RWPE1 (cell line): Measurements from ENCODE around the gene TPST2.
A peak's percentile ranks its signal among the peaks of the same experiment; 100 is the strongest.

ENCODE experiments used
- CTCF ChIA-PET: fragments of 350-600 bp; sonication (Branson Sonifier 250); formaldehyde crosslinking; extraction: SDS; loops from one replicate; lab custom pipeline; 2021; lab: Yijun Ruan, JAX
- POLR2A ChIA-PET: fragments of 400-600 bp; formaldehyde crosslinking; extraction: SDS; loops from one replicate; lab custom pipeline; 2020; ENCODE audit warnings: antibody characterized with exemption; ENCODE audit not compliant: low non-redundant PET; lab: Yijun Ruan, JAX
- DNase-seq: peaks from one replicate; pipeline ENCODE4 v3.0.0; 2012; ENCODE audit warnings: low spot score
- H3K27ac ChIP-seq: fragments of 450-650 bp; 2 replicates; pipeline ENCODE4 v1.5.1; 2017
- CTCF ChIP-seq: fragments of 450-650 bp; conservative IDR thresholded peaks from 2 replicates; pipeline ENCODE4 v1.5.1; 2017; ENCODE audit warnings: low read depth, mild to moderate bottlenecking

Gene TPST2

GRCh38 chr22:26584010-26584409 lies 5.9 kb downstream of the TPST2 start:
- H3K27ac ChIP-seq = peak overlapping the region; percentile 75
- DNase-seq = no peak
- CTCF ChIA-PET = no interaction called here
- POLR2A ChIA-PET = no interaction called here
- TF ChIP-seq CTCF = no peak

GRCh38 chr22:26581633-26582168 lies 8.2 kb downstream of the TPST2 start:
- CTCF ChIA-PET = no interaction called here
- no peak for TF ChIP-seq CTCF
- POLR2A ChIA-PET = interaction anchor here (1.0 kb wide), 1 partner anchor 8 kb away, joined by 3 read pairs; no protein-coding TSS in a partner anchor

GRCh38 chr22:26581026-26581425 lies 8.9 kb downstream of the TPST2 start:
- H3K27ac ChIP-seq = no peak overlapping the region
- CTCF ChIA-PET = no interaction called here
- no peak for TF ChIP-seq CTCF
- POLR2A ChIA-PET = interaction anchor here (1.0 kb wide), 1 partner anchor 8 kb away, joined by 3 read pairs; no protein-coding TSS in a partner anchor
- DNase-seq = no peak

More at GRCh38 chr22:26581633-26582168, 8.2 kb downstream of the TPST2 start:
- no peak for DNase-seq
- H3K27ac ChIP-seq = no peak overlapping the region

- CTCF ChIA-PET = no interaction called here
- POLR2A ChIA-PET = no interaction called here
- DNase-seq = no peak
- no peak overlapping the region for H3K27ac ChIP-seq
- no peak for TF ChIP-seq CTCF
These were observed 9.5 kb downstream of the TPST2 start for GRCh38 chr22:26580240-26580962.

GRCh38 chr22:26579331-26579886 lies 10.5 kb downstream of the TPST2 start:
- 0 out of 2 replicates have a peak overlapping the region, but pooled peaks have one; percentile 13 for H3K27ac ChIP-seq
- ChIA-PET POLR2A (no interaction called here), CTCF (no interaction called here)
- no peak for DNase-seq
- TF ChIP-seq CTCF = no peak

GRCh38 chr22:26577081-26577480 lies 12.9 kb downstream of the TPST2 start:
- CTCF ChIA-PET = interaction anchor here (0.7 kb wide), 1 partner anchor 89 kb away, joined by 5 read pairs; no protein-coding TSS in a partner anchor
- TF ChIP-seq CTCF = no peak
- POLR2A ChIA-PET = no interaction called here
- no peak overlapping the region for H3K27ac ChIP-seq
- DNase-seq = no peak
